H9 (cell line): ENCODE results near the gene CCDC3. TPM values are rescaled to one million over a fixed set of nuclear protein-coding genes. Genes with fewer than 3 reads are reported as not detected.

ENCODE experiments used
- DNase-seq: peaks from one replicate; pipeline ENCODE4 v3.0.0-alpha.2; 2017
- H2AFZ ChIP-seq: one replicate; pipeline ENCODE4 v1.6.1; 2013; ENCODE audit warnings: mild to moderate bottlenecking, low read length, control low read depth, moderate library complexity
- H2AK5ac ChIP-seq: 2 replicates; pipeline ENCODE4 v1.6.1; 2013; ENCODE audit warnings: low read length, control low read depth, mixed read lengths; ENCODE audit not compliant: insufficient read length
- H2BK120ac ChIP-seq: one replicate; pipeline ENCODE4 v1.6.1; 2013; ENCODE audit warnings: low read depth, mild to moderate bottlenecking, low read length, control low read depth, inconsistent platforms; ENCODE audit not compliant: poor library complexity, severe bottlenecking
- H2BK12ac ChIP-seq: 2 replicates; pipeline ENCODE4 v1.6.1; 2013; ENCODE audit warnings: low read length, control low read depth, mixed read lengths, low read depth; ENCODE audit not compliant: insufficient read length
- H2BK15ac ChIP-seq: 2 replicates; pipeline ENCODE4 v1.6.1; 2013; ENCODE audit warnings: low read depth, low read length, control low read depth
- H2BK20ac ChIP-seq: one replicate; pipeline ENCODE4 v1.6.1; 2013; ENCODE audit warnings: low read depth, mild to moderate bottlenecking, low read length, control low read depth, inconsistent platforms; ENCODE audit not compliant: poor library complexity, severe bottlenecking
- H2BK5ac ChIP-seq: 2 replicates; pipeline ENCODE4 v1.6.1; 2013; ENCODE audit warnings: low read length, control low read depth, mixed read lengths; ENCODE audit not compliant: insufficient read length
- H3K14ac ChIP-seq: 2 replicates; pipeline ENCODE4 v1.6.1; 2013; ENCODE audit warnings: low read length, control low read depth; ENCODE audit not compliant: insufficient read depth
- H3K18ac ChIP-seq: 2 replicates; pipeline ENCODE4 v1.6.1; 2013; ENCODE audit warnings: low read depth, mild to moderate bottlenecking, mixed read lengths, low read length, control low read depth; ENCODE audit not compliant: insufficient read length
- H3K23ac ChIP-seq: 2 replicates; pipeline ENCODE4 v1.6.1; 2013; ENCODE audit warnings: low read length, control low read depth, mixed read lengths, low read depth; ENCODE audit not compliant: insufficient read length
- H3K23me2 ChIP-seq: 2 replicates; pipeline ENCODE4 v1.6.1; 2013; ENCODE audit warnings: low read depth, mild to moderate bottlenecking, mixed read lengths, low read length, control low read depth; ENCODE audit not compliant: insufficient read length, poor library complexity, severe bottlenecking
- H3K27ac ChIP-seq: 2 replicates; pipeline ENCODE4 v1.5.1; 2013; ENCODE audit warnings: low read length, control low read depth, mixed read lengths, low read depth; ENCODE audit not compliant: insufficient read length
- H3K27me3 ChIP-seq: 2 replicates; pipeline ENCODE4 v1.6.1; 2013; ENCODE audit warnings: low read length, control low read depth, inconsistent platforms; ENCODE audit not compliant: insufficient read depth
- H3K4ac ChIP-seq: 2 replicates; pipeline ENCODE4 v1.6.1; 2013; ENCODE audit warnings: low read depth, mild to moderate bottlenecking, control low read depth, inconsistent platforms, low read length, moderate library complexity
- H3K4me1 ChIP-seq: 2 replicates; pipeline ENCODE4 v1.6.1; 2013; ENCODE audit warnings: low read length, control low read depth, inconsistent platforms; ENCODE audit not compliant: insufficient read depth
- H3K4me2 ChIP-seq: 2 replicates; pipeline ENCODE4 v1.6.1; 2013; ENCODE audit warnings: low read length, control low read depth, mixed read lengths; ENCODE audit not compliant: insufficient read length, insufficient read depth
- H3K56ac ChIP-seq: 2 replicates; pipeline ENCODE4 v1.6.1; 2013; ENCODE audit warnings: low read depth, mild to moderate bottlenecking, mixed read lengths, low read length, control low read depth; ENCODE audit not compliant: insufficient read length
- H3K79me1 ChIP-seq: 2 replicates; pipeline ENCODE4 v1.6.1; 2013; ENCODE audit warnings: low read depth, mild to moderate bottlenecking, moderate library complexity, low read length, control low read depth, inconsistent platforms; ENCODE audit not compliant: insufficient read depth, poor library complexity, severe bottlenecking
- H3K79me2 ChIP-seq: 2 replicates; pipeline ENCODE4 v1.6.1; 2013; ENCODE audit warnings: low read length, control low read depth, inconsistent platforms; ENCODE audit not compliant: insufficient read depth
- H3K9ac ChIP-seq: 2 replicates; pipeline ENCODE4 v1.6.1; 2013; ENCODE audit warnings: low read length, control low read depth, mixed read lengths; ENCODE audit not compliant: insufficient read length; ENCODE audit errors: extremely low read depth
- H3K9me3 ChIP-seq: one replicate; pipeline ENCODE4 v1.6.1; 2013; ENCODE audit warnings: low read depth, low read length, inconsistent platforms; ENCODE audit not compliant: control insufficient read depth
- H3T11ph ChIP-seq: one replicate; pipeline ENCODE4 v1.6.1; 2013; ENCODE audit warnings: mild to moderate bottlenecking, low read length, control low read depth, inconsistent platforms
- H4K20me1 ChIP-seq: one replicate; pipeline ENCODE4 v1.6.1; 2013; ENCODE audit not compliant: control insufficient read depth, insufficient read length, insufficient read depth
- H4K5ac ChIP-seq: 2 replicates; pipeline ENCODE4 v1.6.1; 2013; ENCODE audit warnings: low read depth, mild to moderate bottlenecking, mixed read lengths, low read length, control low read depth; ENCODE audit not compliant: insufficient read length
- H4K8ac ChIP-seq: replicated peaks from 2 replicates; pipeline ENCODE4 v1.6.1; 2013; ENCODE audit warnings: low read length, control low read depth, mixed read lengths, low read depth; ENCODE audit not compliant: insufficient read length
- H4K91ac ChIP-seq: 2 replicates; pipeline ENCODE4 v1.6.1; 2013; ENCODE audit warnings: low read depth, mild to moderate bottlenecking, moderate library complexity, mixed read lengths, low read length, control low read depth; ENCODE audit not compliant: insufficient read length
- H3K27ac Mint-ChIP-seq, 3 experiments: 2 replicates in 2 of 3; 3 replicates in 1 of 3; pipeline ENCODE4 v1.8.0; 2020 to 2021; ENCODE audit warnings: mixed read lengths in 3 of 3, mild to moderate bottlenecking in 1 of 3, moderate library complexity in 1 of 3
- H3K27me3 Mint-ChIP-seq: 2 replicates; pipeline ENCODE4 v1.8.0; 2021; ENCODE audit warnings: low read depth, mild to moderate bottlenecking, moderate library complexity, mixed read lengths
- H3K36me3 Mint-ChIP-seq, 3 experiments: 2 replicates in 2 of 3; 3 replicates in 1 of 3; pipeline ENCODE4 v1.8.0; 2020 to 2021; ENCODE audit warnings: low read depth in 3 of 3, mixed read lengths in 3 of 3; ENCODE audit not compliant: insufficient read depth in 1 of 3
- H3K4me1 Mint-ChIP-seq, 2 experiments: 2 replicates each; pipeline ENCODE4 v1.8.0; 2020; ENCODE audit warnings: mixed read lengths in 2 of 2
- H3K4me3 Mint-ChIP-seq, 2 experiments: 2 replicates in 1 of 2; 3 replicates in 1 of 2; pipeline ENCODE4 v1.8.0; 2020 to 2021; ENCODE audit warnings: mild to moderate bottlenecking in 2 of 2, mixed read lengths in 2 of 2, moderate library complexity in 1 of 2
- H3K9me3 Mint-ChIP-seq, 2 experiments: 2 replicates in 1 of 2; 3 replicates in 1 of 2; pipeline ENCODE4 v1.8.0; 2020; ENCODE audit warnings: mild to moderate bottlenecking in 2 of 2, mixed read lengths in 2 of 2, moderate library complexity in 1 of 2
- WGBS: extraction: QIAGEN DNeasy Blood & Tissue Kit; methylation state at CpG from one replicate; pipeline ENCODE4 v1.1.7; 2013; ENCODE audit warnings: missing lambda C conversion rate, low lambda C conversion rate, mixed read lengths; ENCODE audit not compliant: insufficient read length; ENCODE audit errors: extremely low coverage; 5-methylcytosine and 5-hydroxymethylcytosine counted together
- total RNA-seq: library from RNA; stranded (reverse); gene quantifications from 2 replicates; pipeline ENCODE4 v1.2.1, GENCODE V29; 2021
- TF ChIP-seq, protein P1 (sequence below): fragments of 200-600 bp; sonication (generic); conservative IDR thresholded peaks from 3 replicates; pipeline ENCODE4 v1.8.0; 2021; ENCODE audit warnings: antibody characterized with exemption, mild to moderate bottlenecking

The CCDC3 gene
- total RNA-seq, 1 experiment from 2014 or later, result 2.3 TPM

DNA sequence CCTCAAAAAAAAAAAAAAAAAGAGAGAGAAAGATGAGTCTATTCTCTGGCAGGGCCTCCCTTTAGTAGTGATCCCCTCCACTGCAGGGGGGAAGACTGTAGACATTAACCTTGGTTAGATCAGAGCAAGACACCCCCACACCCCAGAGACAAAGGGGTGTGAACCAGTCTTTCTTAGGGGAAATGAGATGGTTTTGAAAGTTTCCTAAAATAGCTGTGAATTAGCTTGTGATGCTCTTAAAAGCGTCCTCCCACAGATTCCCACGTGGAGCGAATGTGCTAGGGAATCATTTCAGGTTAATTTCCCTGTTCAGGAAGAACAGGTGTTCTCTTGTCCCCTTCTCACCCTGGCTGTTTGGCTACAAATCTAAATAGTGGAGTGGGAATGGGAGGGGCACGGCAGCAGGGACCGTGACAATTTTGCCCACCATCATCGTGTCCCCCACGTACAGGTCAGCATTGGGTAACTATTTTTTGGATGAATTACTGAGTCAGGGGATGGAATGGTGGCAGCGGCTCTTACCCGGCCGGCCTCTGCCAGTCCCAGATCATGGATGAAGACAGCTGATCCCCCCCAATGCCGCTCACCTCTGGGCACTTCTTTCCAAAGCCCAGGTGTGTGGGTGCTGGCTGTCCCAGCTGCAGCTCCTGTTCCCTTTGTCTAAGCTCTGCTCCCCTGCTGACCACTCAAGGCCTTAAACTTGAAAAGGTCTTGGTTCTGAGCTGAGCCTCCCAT is 152.9 kb downstream of the CCDC3 start:
- Histone ChIP-seq H3K4me1 (no peaks in the 10 kb centered on the region; the same call in 1 of the 2 replicates), H2BK120ac (no peak overlapping the region), H3K4me2 (no peak overlapping the region), H3K27me3 (no peaks in the 10 kb centered on the region), H4K8ac (no peak overlapping the region), H4K5ac (no peak overlapping the region), H2AK5ac (no peak overlapping the region), H4K20me1 (no peaks in the 10 kb centered on the region), H2BK5ac (no peak overlapping the region), H3K27ac (no peak overlapping the region), H3K56ac (no peak overlapping the region), H3K23me2 (no peaks in the 10 kb centered on the region), H2BK20ac (no peak overlapping the region), H3K9me3 (no peaks in the 10 kb centered on the region), H3T11ph (no peak overlapping the region), H3K79me2 (no peaks in the 10 kb centered on the region), H3K14ac (no peak overlapping the region), H2AFZ (no peak overlapping the region), H3K4ac (no peak overlapping the region), H3K79me1 (no peaks in the 10 kb centered on the region), H3K9ac (no peak overlapping the region), H2BK15ac (no peak overlapping the region), H4K91ac (no peak overlapping the region), H3K23ac (no peak overlapping the region), H2BK12ac (no peak overlapping the region), H3K18ac (no peak overlapping the region)
- no CpG with 5 or more reads among the region's 11 CpGs for WGBS
- H3K4me1 Mint-ChIP-seq, result 0 out of 4 replicates have a peak, but pooled peaks cover 3 to 4% of the 10 kb centered on the region in 2 experiments
- no peaks in the 10 kb centered on the region for H3K9me3 Mint-ChIP-seq
- H3K36me3 Mint-ChIP-seq, result no peaks in the 10 kb centered on the region; a peak in 1 of 7 replicates
- TF ChIP-seq, protein P1, sequence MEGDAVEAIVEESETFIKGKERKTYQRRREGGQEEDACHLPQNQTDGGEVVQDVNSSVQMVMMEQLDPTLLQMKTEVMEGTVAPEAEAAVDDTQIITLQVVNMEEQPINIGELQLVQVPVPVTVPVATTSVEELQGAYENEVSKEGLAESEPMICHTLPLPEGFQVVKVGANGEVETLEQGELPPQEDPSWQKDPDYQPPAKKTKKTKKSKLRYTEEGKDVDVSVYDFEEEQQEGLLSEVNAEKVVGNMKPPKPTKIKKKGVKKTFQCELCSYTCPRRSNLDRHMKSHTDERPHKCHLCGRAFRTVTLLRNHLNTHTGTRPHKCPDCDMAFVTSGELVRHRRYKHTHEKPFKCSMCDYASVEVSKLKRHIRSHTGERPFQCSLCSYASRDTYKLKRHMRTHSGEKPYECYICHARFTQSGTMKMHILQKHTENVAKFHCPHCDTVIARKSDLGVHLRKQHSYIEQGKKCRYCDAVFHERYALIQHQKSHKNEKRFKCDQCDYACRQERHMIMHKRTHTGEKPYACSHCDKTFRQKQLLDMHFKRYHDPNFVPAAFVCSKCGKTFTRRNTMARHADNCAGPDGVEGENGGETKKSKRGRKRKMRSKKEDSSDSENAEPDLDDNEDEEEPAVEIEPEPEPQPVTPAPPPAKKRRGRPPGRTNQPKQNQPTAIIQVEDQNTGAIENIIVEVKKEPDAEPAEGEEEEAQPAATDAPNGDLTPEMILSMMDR, result no peak
- no peak overlapping the region for H3K27ac Mint-ChIP-seq
- DNase-seq, result no peak
- no peaks in the 10 kb centered on the region; the same call in 1 of the 2 replicates for H3K27me3 Mint-ChIP-seq
- no peak overlapping the region for H3K4me3 Mint-ChIP-seq
